ENCODE results near the gene PLEKHA7. TPM values are rescaled to one million over a fixed set of nuclear protein-coding genes. Genes with fewer than 3 reads are reported as not detected.

PLEKHA7 gene
- total RNA-seq, 1 donor from 2014 or later, result 77.1 TPM

DNA sequence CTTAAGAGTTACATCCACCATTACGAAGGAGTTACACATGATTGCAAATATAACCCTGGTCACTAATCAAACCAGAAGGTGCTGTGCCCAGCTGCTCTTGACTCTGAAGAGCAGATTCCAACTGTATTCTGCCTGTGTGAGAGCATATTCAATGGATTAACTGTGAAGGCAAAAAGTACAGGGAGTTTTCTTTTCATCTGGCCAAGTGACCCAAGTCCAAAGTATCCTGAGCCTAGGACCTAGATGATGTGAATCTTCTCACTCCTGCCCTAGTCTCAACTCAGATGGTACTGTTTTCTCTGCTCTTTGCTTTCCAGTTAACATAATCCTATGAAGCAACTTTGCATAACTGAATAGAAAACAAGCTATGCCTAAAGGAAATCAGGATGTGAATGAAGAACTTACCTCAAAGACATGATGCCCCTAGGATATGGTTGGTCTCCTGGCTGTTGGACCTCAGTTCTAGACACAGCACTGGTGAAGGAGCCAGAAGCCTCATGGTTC is 169.9 kb downstream of the PLEKHA7 start:
- TF ChIP-seq, protein P1, sequence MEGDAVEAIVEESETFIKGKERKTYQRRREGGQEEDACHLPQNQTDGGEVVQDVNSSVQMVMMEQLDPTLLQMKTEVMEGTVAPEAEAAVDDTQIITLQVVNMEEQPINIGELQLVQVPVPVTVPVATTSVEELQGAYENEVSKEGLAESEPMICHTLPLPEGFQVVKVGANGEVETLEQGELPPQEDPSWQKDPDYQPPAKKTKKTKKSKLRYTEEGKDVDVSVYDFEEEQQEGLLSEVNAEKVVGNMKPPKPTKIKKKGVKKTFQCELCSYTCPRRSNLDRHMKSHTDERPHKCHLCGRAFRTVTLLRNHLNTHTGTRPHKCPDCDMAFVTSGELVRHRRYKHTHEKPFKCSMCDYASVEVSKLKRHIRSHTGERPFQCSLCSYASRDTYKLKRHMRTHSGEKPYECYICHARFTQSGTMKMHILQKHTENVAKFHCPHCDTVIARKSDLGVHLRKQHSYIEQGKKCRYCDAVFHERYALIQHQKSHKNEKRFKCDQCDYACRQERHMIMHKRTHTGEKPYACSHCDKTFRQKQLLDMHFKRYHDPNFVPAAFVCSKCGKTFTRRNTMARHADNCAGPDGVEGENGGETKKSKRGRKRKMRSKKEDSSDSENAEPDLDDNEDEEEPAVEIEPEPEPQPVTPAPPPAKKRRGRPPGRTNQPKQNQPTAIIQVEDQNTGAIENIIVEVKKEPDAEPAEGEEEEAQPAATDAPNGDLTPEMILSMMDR (IDR thresholded peaks at IDR 0.05; ENCODE audit: unreplicated experiment), result no peak
- Mint-ChIP-seq H3K27ac (no peak overlapping the region), H3K9me3 (ENCODE audit: low read depth) (no peaks in the 10 kb centered on the region), H3K27me3 (no peaks in the 10 kb centered on the region), H3K4me1 (ENCODE audit: low read depth) (no peaks in the 10 kb centered on the region), H3K36me3 (ENCODE audit: insufficient read depth) (peaks cover 27% of the 10 kb centered on the region), H3K4me3 (ENCODE audit: low read depth) (no peak overlapping the region)
- no peak for DNase-seq (ENCODE audit: low spot score, unreplicated experiment)

DNA sequence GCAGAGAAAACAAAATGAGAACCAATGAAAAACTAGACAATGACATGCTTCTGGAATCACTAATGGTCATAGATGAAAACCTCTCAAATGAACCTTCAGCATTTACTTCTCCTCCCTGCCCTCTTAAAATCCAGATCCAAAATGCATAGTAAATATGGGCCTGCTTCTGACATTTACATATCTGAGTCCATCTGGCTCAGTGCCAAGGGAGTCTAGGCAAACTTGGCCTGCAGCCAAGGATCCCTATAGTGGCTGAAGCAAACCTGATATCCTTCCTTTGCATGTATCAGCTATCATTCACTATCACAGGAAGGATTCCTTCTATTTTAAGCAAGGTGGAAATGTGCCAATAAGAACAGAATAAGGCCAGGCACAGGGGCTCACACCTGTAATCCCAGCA is 170.9 kb downstream of the PLEKHA7 start:
- TF ChIP-seq, protein P1 (IDR thresholded peaks at IDR 0.05; ENCODE audit: unreplicated experiment), result no peak
- Mint-ChIP-seq H3K9me3 (ENCODE audit: low read depth) (no peaks in the 10 kb centered on the region), H3K4me3 (ENCODE audit: low read depth) (no peak overlapping the region), H3K36me3 (ENCODE audit: insufficient read depth) (peaks cover 27% of the 10 kb centered on the region), H3K27me3 (no peaks in the 10 kb centered on the region), H3K4me1 (ENCODE audit: low read depth) (no peaks in the 10 kb centered on the region), H3K27ac (no peak overlapping the region)
- no peak for DNase-seq (ENCODE audit: low spot score, unreplicated experiment)

DNA sequence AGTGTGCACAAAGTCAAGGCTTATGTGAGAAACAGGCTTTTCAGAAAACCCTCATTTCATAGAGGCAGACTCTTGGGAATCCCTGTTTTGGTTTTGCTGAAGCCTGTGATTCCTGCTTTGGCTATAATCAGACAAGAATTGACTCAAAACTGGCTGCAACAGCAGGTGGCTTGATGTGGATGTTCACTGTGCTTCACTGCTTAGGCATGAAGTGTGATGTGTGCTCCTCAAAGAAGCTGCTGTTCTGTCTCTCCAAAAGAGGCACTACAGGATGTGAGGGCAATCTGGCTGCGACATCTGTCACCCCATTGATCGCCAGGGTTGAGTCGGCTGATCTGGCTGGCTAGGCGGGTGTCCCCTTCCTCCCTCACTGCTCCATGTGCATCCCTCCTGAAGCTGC is 172.2 kb downstream of the PLEKHA7 start:
- Mint-ChIP-seq H3K4me1 (ENCODE audit: low read depth) (no peaks in the 10 kb centered on the region), H3K9me3 (ENCODE audit: low read depth) (no peaks in the 10 kb centered on the region), H3K36me3 (ENCODE audit: insufficient read depth) (peaks cover 26% of the 10 kb centered on the region), H3K27me3 (no peaks in the 10 kb centered on the region), H3K27ac (no peak overlapping the region), H3K4me3 (ENCODE audit: low read depth) (no peak overlapping the region)
- TF ChIP-seq, protein P1 (IDR thresholded peaks at IDR 0.05; ENCODE audit: unreplicated experiment), result no peak
- DNase-seq (ENCODE audit: low spot score, unreplicated experiment), result no peak

DNA sequence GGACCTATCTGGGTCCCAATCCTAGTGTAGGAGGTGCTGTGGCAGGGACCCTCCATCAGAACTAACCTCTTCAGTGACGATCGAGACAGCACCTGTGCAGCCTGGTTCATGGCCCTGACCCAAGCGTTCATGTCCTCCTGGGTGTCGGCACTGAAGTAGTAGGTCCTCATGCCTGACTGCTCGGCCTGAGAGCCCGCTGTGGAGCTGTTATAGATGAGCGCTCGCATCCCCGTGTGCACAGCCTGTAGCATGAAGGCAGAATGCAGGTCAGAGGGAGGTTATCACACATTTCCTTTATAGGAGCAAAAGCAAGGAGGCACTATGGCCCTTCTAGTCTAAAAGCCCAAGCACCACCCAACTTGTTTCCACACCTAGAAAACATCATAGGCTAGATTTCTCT is 172.7 kb downstream of the PLEKHA7 start:
- H3K4me1 Mint-ChIP-seq (ENCODE audit: low read depth), result no peaks in the 10 kb centered on the region

DNA sequence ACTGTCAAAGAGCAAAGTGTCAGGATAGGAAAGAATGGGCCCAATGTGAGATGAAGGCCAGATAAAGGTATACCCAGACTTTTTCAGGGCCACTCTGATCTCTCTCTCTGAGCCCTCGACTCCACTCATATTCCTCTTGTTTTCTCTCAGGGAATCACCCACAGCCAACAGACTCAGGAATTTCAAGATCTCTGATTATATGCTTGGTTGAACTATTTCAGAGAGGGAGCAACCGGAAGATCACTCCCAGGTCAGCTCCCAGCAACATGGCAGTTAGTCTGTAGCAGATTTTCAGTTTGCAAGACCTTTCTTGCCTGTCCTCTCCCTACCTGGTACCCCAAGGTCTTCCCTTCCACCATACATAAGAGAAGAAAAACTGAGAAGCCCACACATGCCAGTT is 173.3 kb downstream of the PLEKHA7 start:
- no peak for DNase-seq (ENCODE audit: low spot score, unreplicated experiment)
- H3K36me3 Mint-ChIP-seq (ENCODE audit: insufficient read depth), result peaks cover 23% of the 10 kb centered on the region
- H3K9me3 Mint-ChIP-seq (ENCODE audit: low read depth), result no peaks in the 10 kb centered on the region
- H3K4me1 Mint-ChIP-seq (ENCODE audit: low read depth), result no peaks in the 10 kb centered on the region
- no peaks in the 10 kb centered on the region for H3K27me3 Mint-ChIP-seq
- H3K27ac Mint-ChIP-seq, result no peak overlapping the region
- TF ChIP-seq, protein P1 (IDR thresholded peaks at IDR 0.05; ENCODE audit: unreplicated experiment), result no peak
- no peak overlapping the region for H3K4me3 Mint-ChIP-seq (ENCODE audit: low read depth)

More for the DNA sequence above, 172.7 kb downstream of the PLEKHA7 start:
- H3K27ac Mint-ChIP-seq, result no peak overlapping the region
- TF ChIP-seq, protein P1 (IDR thresholded peaks at IDR 0.05; ENCODE audit: unreplicated experiment), result no peak
- H3K9me3 Mint-ChIP-seq (ENCODE audit: low read depth), result no peaks in the 10 kb centered on the region
- DNase-seq (ENCODE audit: low spot score, unreplicated experiment), result no peak
- peaks cover 23% of the 10 kb centered on the region for H3K36me3 Mint-ChIP-seq (ENCODE audit: insufficient read depth)
- H3K27me3 Mint-ChIP-seq, result no peaks in the 10 kb centered on the region
- H3K4me3 Mint-ChIP-seq (ENCODE audit: low read depth), result no peak overlapping the region
